ENCODE data around the gene HCRTR2.

- TF ChIP-seq CTCF (IDR thresholded peaks at IDR 0.05) (no peak), HMGXB4 (CRISPR knock-in tag; IDR thresholded peaks at IDR 0.05) (no peak), NR2C2 (CRISPR knock-in tag; IDR thresholded peaks at IDR 0.05) (no peak), ARID4B (CRISPR knock-in tag; IDR thresholded peaks at IDR 0.05; ENCODE audit: borderline replicate concordance) (no peak), NR3C1 (CRISPR knock-in tag; conservative IDR thresholded peaks at IDR 0.05; ENCODE audit: low read depth) (no peak), CREM (CRISPR knock-in tag; IDR thresholded peaks at IDR 0.05) (no peak), JUN (CRISPR knock-in tag; IDR thresholded peaks at IDR 0.05) (no peak), RELA (CRISPR knock-in tag; IDR thresholded peaks at IDR 0.05; ENCODE audit: borderline replicate concordance) (no peak)
- TF ChIP-seq, protein P1, sequence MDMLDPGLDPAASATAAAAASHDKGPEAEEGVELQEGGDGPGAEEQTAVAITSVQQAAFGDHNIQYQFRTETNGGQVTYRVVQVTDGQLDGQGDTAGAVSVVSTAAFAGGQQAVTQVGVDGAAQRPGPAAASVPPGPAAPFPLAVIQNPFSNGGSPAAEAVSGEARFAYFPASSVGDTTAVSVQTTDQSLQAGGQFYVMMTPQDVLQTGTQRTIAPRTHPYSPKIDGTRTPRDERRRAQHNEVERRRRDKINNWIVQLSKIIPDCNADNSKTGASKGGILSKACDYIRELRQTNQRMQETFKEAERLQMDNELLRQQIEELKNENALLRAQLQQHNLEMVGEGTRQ (CRISPR knock-in tag; IDR thresholded peaks at IDR 0.05), result no peak
- TF ChIP-seq, protein P2, sequence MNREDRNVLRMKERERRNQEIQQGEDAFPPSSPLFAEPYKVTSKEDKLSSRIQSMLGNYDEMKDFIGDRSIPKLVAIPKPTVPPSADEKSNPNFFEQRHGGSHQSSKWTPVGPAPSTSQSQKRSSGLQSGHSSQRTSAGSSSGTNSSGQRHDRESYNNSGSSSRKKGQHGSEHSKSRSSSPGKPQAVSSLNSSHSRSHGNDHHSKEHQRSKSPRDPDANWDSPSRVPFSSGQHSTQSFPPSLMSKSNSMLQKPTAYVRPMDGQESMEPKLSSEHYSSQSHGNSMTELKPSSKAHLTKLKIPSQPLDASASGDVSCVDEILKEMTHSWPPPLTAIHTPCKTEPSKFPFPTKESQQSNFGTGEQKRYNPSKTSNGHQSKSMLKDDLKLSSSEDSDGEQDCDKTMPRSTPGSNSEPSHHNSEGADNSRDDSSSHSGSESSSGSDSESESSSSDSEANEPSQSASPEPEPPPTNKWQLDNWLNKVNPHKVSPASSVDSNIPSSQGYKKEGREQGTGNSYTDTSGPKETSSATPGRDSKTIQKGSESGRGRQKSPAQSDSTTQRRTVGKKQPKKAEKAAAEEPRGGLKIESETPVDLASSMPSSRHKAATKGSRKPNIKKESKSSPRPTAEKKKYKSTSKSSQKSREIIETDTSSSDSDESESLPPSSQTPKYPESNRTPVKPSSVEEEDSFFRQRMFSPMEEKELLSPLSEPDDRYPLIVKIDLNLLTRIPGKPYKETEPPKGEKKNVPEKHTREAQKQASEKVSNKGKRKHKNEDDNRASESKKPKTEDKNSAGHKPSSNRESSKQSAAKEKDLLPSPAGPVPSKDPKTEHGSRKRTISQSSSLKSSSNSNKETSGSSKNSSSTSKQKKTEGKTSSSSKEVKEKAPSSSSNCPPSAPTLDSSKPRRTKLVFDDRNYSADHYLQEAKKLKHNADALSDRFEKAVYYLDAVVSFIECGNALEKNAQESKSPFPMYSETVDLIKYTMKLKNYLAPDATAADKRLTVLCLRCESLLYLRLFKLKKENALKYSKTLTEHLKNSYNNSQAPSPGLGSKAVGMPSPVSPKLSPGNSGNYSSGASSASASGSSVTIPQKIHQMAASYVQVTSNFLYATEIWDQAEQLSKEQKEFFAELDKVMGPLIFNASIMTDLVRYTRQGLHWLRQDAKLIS (CRISPR knock-in tag; IDR thresholded peaks at IDR 0.05; ENCODE audit: borderline replicate concordance), result no peak
- TF ChIP-seq, protein P3, sequence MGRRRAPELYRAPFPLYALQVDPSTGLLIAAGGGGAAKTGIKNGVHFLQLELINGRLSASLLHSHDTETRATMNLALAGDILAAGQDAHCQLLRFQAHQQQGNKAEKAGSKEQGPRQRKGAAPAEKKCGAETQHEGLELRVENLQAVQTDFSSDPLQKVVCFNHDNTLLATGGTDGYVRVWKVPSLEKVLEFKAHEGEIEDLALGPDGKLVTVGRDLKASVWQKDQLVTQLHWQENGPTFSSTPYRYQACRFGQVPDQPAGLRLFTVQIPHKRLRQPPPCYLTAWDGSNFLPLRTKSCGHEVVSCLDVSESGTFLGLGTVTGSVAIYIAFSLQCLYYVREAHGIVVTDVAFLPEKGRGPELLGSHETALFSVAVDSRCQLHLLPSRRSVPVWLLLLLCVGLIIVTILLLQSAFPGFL (CRISPR knock-in tag; IDR thresholded peaks at IDR 0.05; ENCODE audit: borderline replicate concordance), result no peak
- TF ChIP-seq, protein P4, sequence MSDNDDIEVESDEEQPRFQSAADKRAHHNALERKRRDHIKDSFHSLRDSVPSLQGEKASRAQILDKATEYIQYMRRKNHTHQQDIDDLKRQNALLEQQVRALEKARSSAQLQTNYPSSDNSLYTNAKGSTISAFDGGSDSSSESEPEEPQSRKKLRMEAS (CRISPR knock-in tag; IDR thresholded peaks at IDR 0.05), result no peak
- TF ChIP-seq, protein P5, sequence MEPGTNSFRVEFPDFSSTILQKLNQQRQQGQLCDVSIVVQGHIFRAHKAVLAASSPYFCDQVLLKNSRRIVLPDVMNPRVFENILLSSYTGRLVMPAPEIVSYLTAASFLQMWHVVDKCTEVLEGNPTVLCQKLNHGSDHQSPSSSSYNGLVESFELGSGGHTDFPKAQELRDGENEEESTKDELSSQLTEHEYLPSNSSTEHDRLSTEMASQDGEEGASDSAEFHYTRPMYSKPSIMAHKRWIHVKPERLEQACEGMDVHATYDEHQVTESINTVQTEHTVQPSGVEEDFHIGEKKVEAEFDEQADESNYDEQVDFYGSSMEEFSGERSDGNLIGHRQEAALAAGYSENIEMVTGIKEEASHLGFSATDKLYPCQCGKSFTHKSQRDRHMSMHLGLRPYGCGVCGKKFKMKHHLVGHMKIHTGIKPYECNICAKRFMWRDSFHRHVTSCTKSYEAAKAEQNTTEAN (CRISPR knock-in tag; IDR thresholded peaks at IDR 0.05), result no peak
Observed at GRCh38 chr6:55208478-55209458, 34.5 kb downstream of the HCRTR2 start.
